GM12892 (cell line): ENCODE data around the gene FLNB.

Experiments
- DNase-seq: peaks from one replicate; pipeline ENCODE4 v3.0.0; 2011; ENCODE audit not compliant: insufficient read length
- FAIRE-seq: peaks from 2 replicates; lab custom pipeline; 2011; peaks lifted over from hg19 to GRCh38; lab: Jason Lieb, UNC
- POLR2A ChIP-seq: IDR thresholded peaks from 2 replicates; pipeline ENCODE4 v1.6.1; 2011; ENCODE audit warnings: low read depth, low read length, control low read depth
- POLR2AphosphoS5 ChIP-seq: IDR thresholded peaks from 2 replicates; pipeline ENCODE4 v1.6.1; 2011; ENCODE audit warnings: low read depth, low read length, control low read depth
- TAF1 ChIP-seq: IDR thresholded peaks from 2 replicates; pipeline ENCODE4 v1.6.1; 2011; ENCODE audit warnings: low read depth, mild to moderate bottlenecking, control low read depth, low read length, borderline replicate concordance

The FLNB gene

GRCh38 chr3:58085616-58086015, 77.4 kb downstream of the FLNB start:
- DNase-seq (no peak), FAIRE-seq (no peak)
- TF ChIP-seq TAF1 (no peak), POLR2AphosphoS5 (no peak), POLR2A (no peak)

DNA sequence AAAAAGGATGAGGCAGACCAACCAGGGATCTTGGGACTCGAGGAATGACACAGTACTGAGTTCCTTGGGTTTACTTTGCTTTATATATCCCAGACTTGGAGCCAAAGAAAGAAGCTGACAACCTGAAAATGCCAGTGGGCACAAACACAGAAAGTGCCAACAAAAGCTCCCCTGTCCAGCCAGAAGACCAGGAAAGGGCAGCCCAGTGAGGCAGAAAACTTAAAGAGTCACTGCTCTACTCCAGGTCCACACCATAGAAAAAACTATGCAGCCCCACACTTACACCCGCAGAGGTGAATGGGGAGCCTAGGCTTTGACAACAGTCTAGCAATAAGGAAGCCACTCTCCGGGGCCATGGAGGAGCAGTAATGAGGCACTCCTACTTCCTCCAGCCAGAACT, 80.3 kb downstream of the FLNB start:
- FAIRE-seq, result no peak
- no peak for DNase-seq
- TF ChIP-seq TAF1, result no peak
- no peak for TF ChIP-seq POLR2A
- TF ChIP-seq POLR2AphosphoS5, result no peak

- no peak for FAIRE-seq
- no peak for TF ChIP-seq POLR2AphosphoS5
- TF ChIP-seq POLR2A, result no peak
- no peak for TF ChIP-seq TAF1
- no peak for DNase-seq
Measured at GRCh38 chr3:58090351-58090750, 82.1 kb downstream of the FLNB start.

- DNase-seq, result no peak
- no peak for TF ChIP-seq TAF1
- TF ChIP-seq POLR2A, result no peak
- TF ChIP-seq POLR2AphosphoS5, result no peak
- no peak for FAIRE-seq
Measured at GRCh38 chr3:58092521-58092920, 84.3 kb downstream of the FLNB start.

DNA sequence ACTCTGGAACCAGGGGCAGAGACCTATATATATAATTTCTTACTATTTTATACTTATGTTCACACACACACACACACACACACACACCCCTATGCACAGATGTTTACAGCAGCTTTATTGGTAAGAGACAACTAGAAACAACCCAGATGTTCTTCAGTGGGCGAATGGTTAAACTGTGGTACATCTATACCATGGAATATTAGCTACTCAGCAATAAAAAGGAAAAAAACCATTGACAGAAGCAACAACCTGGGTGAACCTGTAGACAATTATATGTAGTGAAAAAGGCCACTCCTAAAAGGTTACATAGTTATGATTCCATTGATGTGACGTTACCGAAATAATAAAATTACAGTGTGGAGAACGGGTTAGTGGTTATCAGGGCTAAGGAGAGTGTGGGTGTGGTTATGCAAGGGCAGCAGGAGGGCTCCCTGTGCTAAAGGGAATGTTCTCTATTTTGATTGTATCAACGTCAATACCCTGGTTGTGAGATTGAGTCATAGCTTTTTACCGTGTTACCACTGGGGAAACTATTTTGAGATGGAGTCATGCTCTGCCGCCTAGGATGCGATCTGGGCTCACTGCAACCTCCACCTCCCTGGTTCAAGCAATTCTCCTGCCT, 85.5 kb downstream of the FLNB start:
- no peak for TF ChIP-seq TAF1
- TF ChIP-seq POLR2A, result no peak
- no peak for DNase-seq
- FAIRE-seq, result no peak

- no peak for FAIRE-seq
- TF ChIP-seq POLR2A, result no peak
- TF ChIP-seq TAF1, result no peak
- no peak for TF ChIP-seq POLR2AphosphoS5
- DNase-seq, result no peak
Measured at GRCh38 chr3:58094657-58095056, 86.4 kb downstream of the FLNB start.

DNA sequence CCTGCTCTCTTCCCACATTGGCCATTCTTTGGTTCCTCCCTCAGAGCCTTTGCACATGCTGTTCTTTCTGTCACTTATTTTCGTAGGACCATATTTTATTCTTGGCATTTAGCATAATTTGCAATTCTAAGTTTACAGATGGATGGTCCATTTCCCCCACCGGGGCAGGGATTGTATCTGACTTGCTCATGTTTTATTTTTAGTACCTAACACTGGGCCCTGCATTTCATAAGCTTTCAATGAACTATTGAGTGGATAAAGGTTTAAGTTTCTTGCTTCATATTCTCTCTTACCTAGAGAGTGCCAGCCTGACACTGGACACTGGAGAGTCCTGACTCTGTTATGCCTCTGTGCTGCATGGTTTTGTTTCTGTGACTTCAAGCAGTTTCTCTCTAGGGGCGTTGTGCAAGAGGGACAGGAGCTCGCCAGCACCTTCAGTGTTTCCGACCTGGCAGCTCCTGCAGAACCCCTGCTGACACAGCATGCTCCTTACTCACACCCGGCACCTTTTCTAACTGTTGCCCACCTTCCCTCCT, 87.4 kb downstream of the FLNB start:
- FAIRE-seq, result no peak
- TF ChIP-seq POLR2A (no peak), TAF1 (no peak), POLR2AphosphoS5 (no peak)

GRCh38 chr3:58098531-58098930, 90.3 kb downstream of the FLNB start:
- TF ChIP-seq POLR2AphosphoS5 (no peak), POLR2A (no peak), TAF1 (no peak)
- DNase-seq, result no peak
- FAIRE-seq, result no peak

More for the DNA sequence above, 87.4 kb downstream of the FLNB start:
- DNase-seq, result no peak

GRCh38 chr3:58099865-58100264, 91.6 kb downstream of the FLNB start:
- FAIRE-seq, result peak; percentile 5
- no peak for TF ChIP-seq POLR2A
- TF ChIP-seq TAF1, result no peak
- no peak for TF ChIP-seq POLR2AphosphoS5
- no peak for DNase-seq

GRCh38 chr3:58101499-58102389, 93.5 kb downstream of the FLNB start:
- TF ChIP-seq POLR2A (no peak), TAF1 (no peak), POLR2AphosphoS5 (no peak)
- DNase-seq (no peak), FAIRE-seq (no peak)

DNA sequence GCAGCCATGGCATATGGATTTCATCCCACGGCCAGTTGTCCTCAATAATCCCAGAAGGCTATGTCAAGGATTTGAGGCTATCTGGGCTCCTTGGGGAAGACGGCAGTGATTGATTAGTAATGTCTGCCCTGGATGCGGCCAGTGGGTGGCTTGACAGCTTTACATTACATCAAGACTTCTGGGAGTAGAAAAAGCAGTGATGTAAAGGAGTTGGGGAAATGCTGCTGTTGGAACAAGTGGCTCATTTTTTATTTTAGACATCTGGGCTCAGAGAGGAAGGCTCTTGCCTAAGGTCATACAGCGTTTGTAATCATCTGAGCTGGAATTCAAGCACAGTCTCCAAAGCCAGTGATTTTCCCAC, 94.1 kb downstream of the FLNB start:
- FAIRE-seq (no peak), DNase-seq (no peak)
- TF ChIP-seq TAF1 (no peak), POLR2AphosphoS5 (no peak), POLR2A (no peak)

GRCh38 chr3:58102976-58103451, 94.8 kb downstream of the FLNB start:
- TF ChIP-seq POLR2AphosphoS5 (no peak), TAF1 (no peak), POLR2A (no peak)
- no peak for DNase-seq
- no peak for FAIRE-seq
